SK-N-SH treated with all-trans-retinoic acid at 6 μM for 48 hours (cell line): ENCODE results near the gene ARHGAP12.
A peak's percentile ranks its signal among the peaks of the same experiment; 100 is the strongest.

Experiments used
- ATAC-seq: fragments of 200-7000 bp; cut with Tn5 transposase; 3 replicates; pipeline ENCODE4 v1.9.1; 2020; ENCODE audit warnings: mild to moderate bottlenecking, moderate library complexity
- CREB5 ChIP-seq: fragments of 250-450 bp; sonication (Bioruptor Pico); IDR thresholded peaks from 2 replicates; pipeline ENCODE4 v1.5.1; 2020; ENCODE audit warnings: low read depth, mild to moderate bottlenecking, moderate library complexity
- CSDC2 ChIP-seq: fragments of 250-450 bp; sonication (Bioruptor Pico); IDR thresholded peaks from 2 replicates; pipeline ENCODE4 v1.5.0; 2020; ENCODE audit warnings: mild to moderate bottlenecking, moderate library complexity
- ESRRG ChIP-seq: fragments of 250-450 bp; sonication (Bioruptor Pico); IDR thresholded peaks from 2 replicates; pipeline ENCODE4 v1.6.1; 2021; ENCODE audit warnings: mild to moderate bottlenecking
- ISL1 ChIP-seq: fragments of 250-450 bp; sonication (Bioruptor Pico); IDR thresholded peaks from 2 replicates; pipeline ENCODE4 v2.1.2; 2022; ENCODE audit warnings: mild to moderate bottlenecking, moderate library complexity
- OSR1 ChIP-seq: fragments of 250-450 bp; sonication (Bioruptor Pico); IDR thresholded peaks from 2 replicates; pipeline ENCODE4 v1.8.0; 2022; ENCODE audit warnings: moderate library complexity, mild to moderate bottlenecking, inconsistent platforms
- PATZ1 ChIP-seq: fragments of 250-450 bp; sonication (Bioruptor Pico); IDR thresholded peaks from 2 replicates; pipeline ENCODE4 v1.8.0; 2020; ENCODE audit warnings: mild to moderate bottlenecking, moderate library complexity, borderline replicate concordance
- PPARA ChIP-seq: fragments of 250-450 bp; sonication (Bioruptor Pico); IDR thresholded peaks from 2 replicates; pipeline ENCODE4 v1.5.0; 2020; ENCODE audit warnings: mild to moderate bottlenecking, borderline replicate concordance
- RARB ChIP-seq: fragments of 250-450 bp; sonication (Bioruptor Pico); IDR thresholded peaks from 2 replicates; pipeline ENCODE4 v1.8.0; 2021; ENCODE audit warnings: mild to moderate bottlenecking, moderate library complexity
- TOX ChIP-seq: fragments of 250-450 bp; sonication (Bioruptor Pico); IDR thresholded peaks from 2 replicates; pipeline ENCODE4 v1.8.0; 2021; ENCODE audit warnings: mild to moderate bottlenecking, moderate library complexity, borderline replicate concordance
- TSHZ2 ChIP-seq: fragments of 250-450 bp; sonication (Bioruptor Pico); IDR thresholded peaks from 2 replicates; pipeline ENCODE4 v1.5.0; 2020; ENCODE audit warnings: mild to moderate bottlenecking, moderate library complexity
- ZC3H10 ChIP-seq: fragments of 250-450 bp; sonication (Bioruptor Pico); IDR thresholded peaks from 2 replicates; pipeline ENCODE4 v1.5.1; 2021; ENCODE audit warnings: mild to moderate bottlenecking, moderate library complexity
- ZFP30 ChIP-seq: fragments of 450-650 bp; formaldehyde crosslinking; IDR thresholded peaks from 2 replicates; pipeline ENCODE4 v1.5.0; 2022; ENCODE audit warnings: mild to moderate bottlenecking, moderate library complexity
- ZNF565 ChIP-seq: fragments of 450-650 bp; formaldehyde crosslinking; conservative IDR thresholded peaks from 2 replicates; pipeline ENCODE4 v1.5.0; 2020; ENCODE audit warnings: low read depth, mild to moderate bottlenecking, moderate library complexity
- ZNF70 ChIP-seq: fragments of 450-650 bp; formaldehyde crosslinking; IDR thresholded peaks from 2 replicates; pipeline ENCODE4 v1.5.0; 2020; ENCODE audit warnings: mild to moderate bottlenecking, moderate library complexity
- ZNF8 ChIP-seq: fragments of 450-650 bp; formaldehyde crosslinking; IDR thresholded peaks from 2 replicates; pipeline ENCODE4 v1.5.0; 2020; ENCODE audit warnings: mild to moderate bottlenecking, moderate library complexity
- TF ChIP-seq, protein P1 (sequence below): fragments of 250-450 bp; sonication (Bioruptor Pico); IDR thresholded peaks from 2 replicates; pipeline ENCODE4 v1.8.0; 2021; ENCODE audit warnings: low read depth, mild to moderate bottlenecking, moderate library complexity, borderline replicate concordance

The ARHGAP12 gene

GRCh38 chr10:31820778-31821369 is 107.8 kb downstream of the ARHGAP12 start:
- no peak for ATAC-seq
- TF ChIP-seq ZNF70 (no peak), ISL1 (CRISPR knock-in tag) (peak; percentile 18; the same call in 1 of the 2 replicates)
- TF ChIP-seq, all 23 proteins: peak for 1

DNA sequence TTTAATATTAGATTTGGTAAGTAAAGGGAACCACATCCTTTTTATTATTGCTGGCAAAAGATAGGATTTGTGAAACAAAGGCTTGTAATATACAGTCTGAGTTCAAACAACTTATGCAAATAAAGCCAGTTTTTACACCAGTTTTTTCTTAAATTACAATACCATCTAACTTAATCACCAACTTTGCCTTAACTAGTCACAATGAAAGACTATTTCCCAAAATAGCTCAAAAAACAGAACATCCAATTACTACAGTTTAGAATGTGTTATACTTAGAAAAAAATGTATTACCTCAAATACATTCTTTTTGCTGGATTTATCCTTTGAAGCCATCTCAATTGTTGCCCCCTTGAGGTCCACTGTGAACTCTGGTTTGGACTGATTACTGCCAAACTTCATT is 108.5 kb downstream of the ARHGAP12 start:
- no peak for ATAC-seq
- TF ChIP-seq PATZ1 (CRISPR knock-in tag) (no peak), CREB5 (CRISPR knock-in tag) (no peak), ESRRG (no peak), PPARA (CRISPR knock-in tag) (no peak), RARB (CRISPR knock-in tag) (no peak), OSR1 (CRISPR knock-in tag) (no peak), ZC3H10 (CRISPR knock-in tag) (no peak), ZFP30 (CRISPR knock-in tag) (no peak)

GRCh38 chr10:31819391-31819820 is 109.2 kb downstream of the ARHGAP12 start:
- TF ChIP-seq TOX (CRISPR knock-in tag), result no peak
- TF ChIP-seq ZNF8 (CRISPR knock-in tag), result no peak
- TF ChIP-seq PPARA (CRISPR knock-in tag), result no peak
- no peak for TF ChIP-seq ZFP30 (CRISPR knock-in tag)
- TF ChIP-seq ESRRG, result no peak
- TF ChIP-seq, protein P1, sequence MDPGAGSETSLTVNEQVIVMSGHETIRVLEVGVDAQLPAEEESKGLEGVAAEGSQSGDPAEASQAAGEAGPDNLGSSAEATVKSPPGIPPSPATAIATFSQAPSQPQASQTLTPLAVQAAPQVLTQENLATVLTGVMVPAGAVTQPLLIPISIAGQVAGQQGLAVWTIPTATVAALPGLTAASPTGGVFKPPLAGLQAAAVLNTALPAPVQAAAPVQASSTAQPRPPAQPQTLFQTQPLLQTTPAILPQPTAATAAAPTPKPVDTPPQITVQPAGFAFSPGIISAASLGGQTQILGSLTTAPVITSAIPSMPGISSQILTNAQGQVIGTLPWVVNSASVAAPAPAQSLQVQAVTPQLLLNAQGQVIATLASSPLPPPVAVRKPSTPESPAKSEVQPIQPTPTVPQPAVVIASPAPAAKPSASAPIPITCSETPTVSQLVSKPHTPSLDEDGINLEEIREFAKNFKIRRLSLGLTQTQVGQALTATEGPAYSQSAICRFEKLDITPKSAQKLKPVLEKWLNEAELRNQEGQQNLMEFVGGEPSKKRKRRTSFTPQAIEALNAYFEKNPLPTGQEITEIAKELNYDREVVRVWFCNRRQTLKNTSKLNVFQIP (CRISPR knock-in tag), result no peak
- TF ChIP-seq ZNF565 (CRISPR knock-in tag), result no peak
- no peak for TF ChIP-seq CREB5 (CRISPR knock-in tag)
- no peak for TF ChIP-seq CSDC2 (CRISPR knock-in tag)
- TF ChIP-seq TSHZ2, result no peak
- ATAC-seq, result no peak

DNA sequence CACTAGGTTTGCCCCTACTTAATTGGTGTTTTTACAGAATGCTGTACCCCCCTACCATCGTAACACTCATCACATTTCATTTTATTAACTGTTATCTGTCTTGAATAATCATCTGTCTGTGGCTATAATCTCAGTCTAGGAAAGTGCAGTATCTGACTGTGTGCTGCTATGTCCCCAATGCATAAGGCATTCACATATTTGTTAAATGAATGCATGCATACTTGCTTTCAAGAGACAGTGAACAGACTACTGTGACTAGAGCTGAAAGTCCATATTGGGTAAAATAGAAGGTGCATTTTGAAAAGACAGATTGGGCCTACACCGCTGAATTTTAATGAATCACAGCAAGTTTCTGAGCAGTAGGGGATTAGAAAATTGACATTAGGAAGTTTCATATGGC is 112.3 kb downstream of the ARHGAP12 start:
- no peak for TF ChIP-seq PPARA (CRISPR knock-in tag)
- TF ChIP-seq PATZ1 (CRISPR knock-in tag), result no peak
- TF ChIP-seq ISL1 (CRISPR knock-in tag), result peak; percentile 62
- peak; percentile 99 for ATAC-seq
